Mesendoderm (in vitro differentiated cells): ENCODE measurements around the gene VOPP1.

Source experiments
- DNase-seq: peaks from one replicate; pipeline ENCODE4 v3.0.0; 2013
- H2AK5ac ChIP-seq: 2 replicates; pipeline ENCODE4 v1.6.1; 2013; ENCODE audit warnings: low read length, inconsistent platforms
- H2BK120ac ChIP-seq: 2 replicates; pipeline ENCODE4 v1.6.1; 2013; ENCODE audit warnings: low read depth, mild to moderate bottlenecking, low read length, moderate library complexity, mixed read lengths
- H2BK15ac ChIP-seq: replicated peaks from 2 replicates; pipeline ENCODE4 v1.6.1; 2013; ENCODE audit warnings: low read depth, mild to moderate bottlenecking, moderate library complexity
- H2BK5ac ChIP-seq: 2 replicates; pipeline ENCODE4 v1.6.1; 2013; ENCODE audit warnings: low read length, inconsistent platforms
- H3K18ac ChIP-seq: 2 replicates; pipeline ENCODE4 v1.6.1; 2013; ENCODE audit warnings: mild to moderate bottlenecking, low read length, mixed read lengths
- H3K23ac ChIP-seq: one replicate; pipeline ENCODE4 v1.6.1; 2013; ENCODE audit warnings: low read length
- H3K27ac ChIP-seq: 2 replicates; pipeline ENCODE4 v1.5.1; 2013; ENCODE audit warnings: low read depth, mild to moderate bottlenecking, inconsistent platforms, low read length, moderate library complexity
- H3K27me3 ChIP-seq: 2 replicates; pipeline ENCODE4 v1.6.1; 2013; ENCODE audit warnings: low read length, control low read depth, mild to moderate bottlenecking, inconsistent platforms; ENCODE audit not compliant: insufficient read depth, poor library complexity
- H3K36me3 ChIP-seq: 2 replicates; pipeline ENCODE4 v1.6.1; 2013; ENCODE audit warnings: low read length, inconsistent platforms; ENCODE audit not compliant: control insufficient read depth, insufficient read depth
- H3K4ac ChIP-seq: one replicate; pipeline ENCODE4 v1.6.1; 2013; ENCODE audit warnings: low read depth, mild to moderate bottlenecking, low read length, moderate library complexity
- H3K4me1 ChIP-seq: 2 replicates; pipeline ENCODE4 v1.6.1; 2013; ENCODE audit warnings: low read depth, low read length, inconsistent platforms; ENCODE audit not compliant: control insufficient read depth
- H3K4me2 ChIP-seq: 2 replicates; pipeline ENCODE4 v1.6.1; 2013; ENCODE audit warnings: low read length
- H3K4me3 ChIP-seq: 2 replicates; pipeline ENCODE4 v1.5.1; 2013; ENCODE audit warnings: mild to moderate bottlenecking, low read length
- H3K56ac ChIP-seq: one replicate; pipeline ENCODE4 v1.6.1; 2013; ENCODE audit warnings: low read length
- H3K79me1 ChIP-seq: 2 replicates; pipeline ENCODE4 v1.6.1; 2013; ENCODE audit warnings: low read length, inconsistent platforms
- H3K79me2 ChIP-seq: 2 replicates; pipeline ENCODE4 v1.6.1; 2013; ENCODE audit warnings: mild to moderate bottlenecking, low read length; ENCODE audit not compliant: control insufficient read depth, insufficient read depth
- H3K9ac ChIP-seq: 2 replicates; pipeline ENCODE4 v1.6.1; 2013; ENCODE audit warnings: low read length, inconsistent platforms
- H4K5ac ChIP-seq: one replicate; pipeline ENCODE4 v1.6.1; 2013; ENCODE audit warnings: low read length
- H4K8ac ChIP-seq: one replicate; pipeline ENCODE4 v1.6.1; 2013; ENCODE audit warnings: low read depth, mild to moderate bottlenecking, control low read depth, low read length, moderate library complexity
- WGBS: extraction: QIAGEN DNeasy Blood & Tissue Kit; methylation state at CpG from one replicate; pipeline ENCODE4 v1.1.7; 2013; ENCODE audit warnings: low lambda C conversion rate, missing lambda C conversion rate; ENCODE audit not compliant: insufficient coverage; ENCODE audit errors: extremely low coverage; 5-methylcytosine and 5-hydroxymethylcytosine counted together

VOPP1 gene

DNA sequence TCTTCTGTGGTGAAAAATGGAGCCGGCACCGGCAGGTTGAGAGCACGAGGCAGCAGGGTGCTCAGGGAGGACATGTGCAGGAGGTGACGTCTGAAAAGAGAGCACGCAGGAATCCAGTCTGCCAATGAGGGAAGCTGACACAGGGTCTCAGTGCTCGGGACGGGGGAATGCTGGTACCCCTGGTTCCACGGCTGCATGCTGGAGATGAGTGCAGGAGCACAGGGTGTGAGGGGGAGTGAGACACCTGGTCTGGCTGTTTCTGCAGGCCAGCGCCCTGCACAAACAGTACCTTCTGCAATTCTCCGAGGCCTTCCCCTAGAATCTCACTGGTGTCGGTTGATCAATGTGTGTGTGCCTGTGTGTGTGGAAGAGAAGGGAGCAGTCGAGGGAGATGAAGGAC lies 72.7 kb downstream of the VOPP1 start:
- Histone ChIP-seq H4K8ac (no peak overlapping the region), H4K5ac (no peak overlapping the region), H3K4me2 (no peak overlapping the region), H3K79me2 (no peaks in the 10 kb centered on the region), H3K4ac (no peak overlapping the region), H3K23ac (no peak overlapping the region), H3K56ac (no peak overlapping the region), H3K79me1 (peaks cover 5% of the 10 kb centered on the region), H3K27me3 (no peaks in the 10 kb centered on the region), H2BK120ac (no peak overlapping the region), H3K4me3 (no peak overlapping the region), H3K36me3 (no peaks in the 10 kb centered on the region), H3K9ac (no peak overlapping the region), H2BK5ac (no peak overlapping the region), H2AK5ac (no peak overlapping the region), H3K18ac (no peak overlapping the region), H3K27ac (no peak overlapping the region), H2BK15ac (no peak overlapping the region), H3K4me1 (no peaks in the 10 kb centered on the region)
- DNase-seq: no peak
- WGBS: no CpG with 5 or more reads among the region's 12 CpGs

DNA sequence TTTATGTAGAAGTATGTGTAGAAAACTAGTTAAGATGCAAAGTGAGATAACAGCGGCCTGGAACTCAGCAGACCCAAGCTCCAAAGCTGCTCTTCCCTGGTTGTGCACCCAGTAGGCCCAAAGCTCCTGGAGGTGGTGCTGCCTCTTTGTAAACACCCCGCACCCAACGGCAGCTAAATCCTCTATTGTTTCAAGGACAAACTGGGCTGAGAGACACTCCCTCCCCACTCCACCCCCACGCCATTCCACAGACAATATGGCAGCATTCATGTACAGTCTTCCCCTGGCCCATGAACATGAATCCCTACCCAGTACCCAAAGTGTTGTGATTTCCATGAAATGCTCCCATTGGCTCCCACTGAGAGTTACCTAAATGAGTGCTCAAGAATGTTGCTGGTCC lies 73.5 kb downstream of the VOPP1 start:
- Histone ChIP-seq H3K23ac (no peak overlapping the region), H3K4me2 (no peak overlapping the region), H2BK15ac (no peak overlapping the region), H3K4me3 (no peak overlapping the region), H3K18ac (no peak overlapping the region), H4K8ac (no peak overlapping the region), H3K79me2 (no peaks in the 10 kb centered on the region), H2BK120ac (no peak overlapping the region), H2BK5ac (no peak overlapping the region), H4K5ac (no peak overlapping the region), H3K27me3 (no peaks in the 10 kb centered on the region), H3K4ac (no peak overlapping the region), H3K4me1 (no peaks in the 10 kb centered on the region), H3K56ac (no peak overlapping the region), H3K79me1 (peaks cover 5% of the 10 kb centered on the region), H3K27ac (no peak overlapping the region), H2AK5ac (no peak overlapping the region), H3K9ac (no peak overlapping the region), H3K36me3 (no peaks in the 10 kb centered on the region)
- DNase-seq: no peak
- no CpG with 5 or more reads among the region's 4 CpGs for WGBS

DNA sequence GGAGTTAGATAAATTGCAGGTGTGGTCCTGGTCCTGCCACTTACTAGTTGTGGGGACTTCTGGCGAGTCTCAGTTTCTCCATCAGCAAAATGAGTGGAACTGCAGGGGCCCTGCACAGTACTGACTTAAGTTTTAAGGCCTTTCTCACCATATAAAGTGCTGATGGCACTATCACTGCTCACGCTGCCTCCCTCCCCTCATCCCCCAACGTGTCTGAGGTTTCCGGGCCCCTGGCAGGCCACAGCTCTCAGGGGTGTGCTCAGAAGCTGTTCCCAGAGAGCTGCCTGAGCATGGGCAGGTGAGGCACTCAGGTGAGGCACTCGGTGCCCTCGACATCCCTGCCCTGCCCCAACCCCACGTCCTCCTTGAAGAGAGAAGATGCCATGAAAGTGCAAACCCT lies 74.2 kb downstream of the VOPP1 start:
- Histone ChIP-seq H3K79me1 (peaks cover 5% of the 10 kb centered on the region), H3K4ac (no peak overlapping the region), H3K23ac (no peak overlapping the region), H2BK15ac (no peak overlapping the region), H3K18ac (no peak overlapping the region), H3K56ac (no peak overlapping the region), H3K27ac (no peak overlapping the region), H3K79me2 (no peaks in the 10 kb centered on the region), H3K9ac (no peak overlapping the region), H2BK120ac (no peak overlapping the region), H2AK5ac (no peak overlapping the region), H3K4me1 (no peaks in the 10 kb centered on the region), H3K4me2 (no peak overlapping the region), H2BK5ac (no peak overlapping the region), H3K27me3 (no peaks in the 10 kb centered on the region), H3K4me3 (no peak overlapping the region), H4K5ac (no peak overlapping the region), H4K8ac (no peak overlapping the region), H3K36me3 (no peaks in the 10 kb centered on the region)
- no peak for DNase-seq
- WGBS: no CpG with 5 or more reads among the region's 7 CpGs

DNA sequence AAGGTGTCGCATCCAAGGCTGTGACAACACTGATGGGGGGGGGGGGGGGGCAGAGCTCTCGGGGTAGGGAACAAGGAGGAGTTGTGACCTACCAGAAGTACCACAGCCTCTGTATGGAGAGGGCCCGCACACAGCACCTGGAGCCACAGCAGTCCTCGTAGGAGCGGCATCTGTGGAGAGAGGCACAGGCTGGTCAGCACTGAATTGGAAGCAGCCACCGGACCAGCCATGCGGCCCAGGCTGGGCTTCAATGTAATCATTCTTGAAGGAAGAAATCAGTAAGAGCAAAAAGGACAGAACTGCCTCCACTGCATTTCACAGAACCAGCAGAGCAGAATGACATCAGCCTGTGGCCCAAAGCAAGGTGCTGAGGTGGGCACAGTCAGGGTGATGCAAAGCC lies 74.8 kb downstream of the VOPP1 start:
- no peak overlapping the region for H3K18ac ChIP-seq
- no peak overlapping the region for H3K56ac ChIP-seq
- no peak for DNase-seq
- no peaks in the 10 kb centered on the region for H3K36me3 ChIP-seq
- no peak overlapping the region for H4K8ac ChIP-seq
- no peak overlapping the region for H3K4ac ChIP-seq
- WGBS: no CpG with 5 or more reads among the region's 7 CpGs
- no peak overlapping the region for H3K4me2 ChIP-seq
- no peak overlapping the region for H3K4me3 ChIP-seq
- no peak overlapping the region for H3K23ac ChIP-seq
- no peaks in the 10 kb centered on the region for H3K4me1 ChIP-seq
- no peaks in the 10 kb centered on the region for H3K27me3 ChIP-seq
- H2BK15ac ChIP-seq: no peak overlapping the region
- no peaks in the 10 kb centered on the region for H3K79me2 ChIP-seq
- no peak overlapping the region for H2BK5ac ChIP-seq
- H2BK120ac ChIP-seq: no peak overlapping the region
- H2AK5ac ChIP-seq: no peak overlapping the region
- no peak overlapping the region for H3K9ac ChIP-seq
- H4K5ac ChIP-seq: no peak overlapping the region
- H3K27ac ChIP-seq: no peak overlapping the region
- H3K79me1 ChIP-seq: peaks cover 3% of the 10 kb centered on the region

DNA sequence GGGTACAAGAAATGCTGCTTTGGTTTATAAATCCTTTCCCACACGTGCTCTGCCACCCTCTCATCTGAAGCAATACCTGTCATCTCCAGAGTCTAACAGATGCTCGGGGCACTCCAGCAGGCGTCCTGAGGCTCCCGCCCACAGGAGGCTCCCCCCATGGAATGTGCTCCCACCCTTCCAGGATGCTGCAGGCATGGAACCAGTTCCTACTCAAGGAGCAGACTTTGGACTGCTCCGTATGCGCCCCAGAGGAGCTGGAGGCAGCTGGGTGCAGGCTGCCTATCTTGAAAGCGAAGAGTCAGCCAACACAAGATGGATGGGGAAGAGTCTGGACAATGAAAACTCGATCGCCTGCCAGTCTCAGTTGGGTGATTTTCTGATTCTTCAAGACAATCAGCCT lies 75.4 kb downstream of the VOPP1 start:
- Histone ChIP-seq H4K8ac (no peak overlapping the region), H3K27me3 (no peaks in the 10 kb centered on the region), H4K5ac (no peak overlapping the region), H3K4me2 (no peak overlapping the region), H3K27ac (no peak overlapping the region), H3K79me1 (peaks cover 3% of the 10 kb centered on the region), H3K4ac (no peak overlapping the region), H2BK15ac (no peak overlapping the region), H3K9ac (no peak overlapping the region), H2BK120ac (no peak overlapping the region), H3K4me1 (no peaks in the 10 kb centered on the region), H2BK5ac (no peak overlapping the region), H3K23ac (no peak overlapping the region), H3K79me2 (no peaks in the 10 kb centered on the region), H3K56ac (no peak overlapping the region), H2AK5ac (no peak overlapping the region), H3K4me3 (no peak overlapping the region), H3K18ac (no peak overlapping the region), H3K36me3 (no peaks in the 10 kb centered on the region)
- WGBS: no CpG with 5 or more reads among the region's 9 CpGs
- no peak for DNase-seq

DNA sequence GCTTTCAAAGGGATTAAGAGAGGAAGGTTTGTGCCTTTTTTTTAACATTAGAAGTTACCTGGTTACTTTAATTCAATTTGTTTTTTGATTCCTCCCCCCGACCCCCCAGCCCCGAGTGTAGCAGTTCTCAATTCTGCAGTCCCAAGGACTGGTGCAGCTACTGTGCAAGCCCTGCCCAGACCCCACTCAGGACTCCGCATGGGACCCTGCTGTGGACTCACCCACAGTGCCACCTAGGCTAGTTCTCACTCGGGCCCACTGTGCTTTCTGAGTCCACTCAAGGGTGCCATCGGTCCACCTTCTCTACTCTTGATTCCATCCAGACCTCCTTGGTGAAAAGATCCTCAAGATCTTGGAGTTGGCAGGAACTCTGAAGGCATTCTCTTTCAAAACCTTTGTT lies 77.4 kb downstream of the VOPP1 start:
- Histone ChIP-seq H3K27ac (no peak overlapping the region), H3K36me3 (no peaks in the 10 kb centered on the region), H3K79me2 (no peaks in the 10 kb centered on the region), H3K27me3 (no peaks in the 10 kb centered on the region), H2BK120ac (no peak overlapping the region), H3K79me1 (no peaks in the 10 kb centered on the region), H4K8ac (no peak overlapping the region), H2BK15ac (no peak overlapping the region), H3K4me3 (no peak overlapping the region), H2AK5ac (no peak overlapping the region), H3K4ac (no peak overlapping the region), H4K5ac (no peak overlapping the region), H3K4me1 (no peaks in the 10 kb centered on the region), H3K56ac (no peak overlapping the region), H3K18ac (no peak overlapping the region), H3K23ac (no peak overlapping the region), H3K4me2 (no peak overlapping the region), H3K9ac (no peak overlapping the region), H2BK5ac (no peak overlapping the region)
- no CpG with 5 or more reads among the region's 5 CpGs for WGBS
- no peak for DNase-seq
